Measurements from ENCODE around the gene GALNT13. TPM values are rescaled to one million over a fixed set of nuclear protein-coding genes. Genes with fewer than 3 reads are reported as not detected.

Gene GALNT13
- total and polyA plus RNA-seq, 3 donors from 2014 or later: 0.55 to 2.2 (median 0.92) TPM

DNA sequence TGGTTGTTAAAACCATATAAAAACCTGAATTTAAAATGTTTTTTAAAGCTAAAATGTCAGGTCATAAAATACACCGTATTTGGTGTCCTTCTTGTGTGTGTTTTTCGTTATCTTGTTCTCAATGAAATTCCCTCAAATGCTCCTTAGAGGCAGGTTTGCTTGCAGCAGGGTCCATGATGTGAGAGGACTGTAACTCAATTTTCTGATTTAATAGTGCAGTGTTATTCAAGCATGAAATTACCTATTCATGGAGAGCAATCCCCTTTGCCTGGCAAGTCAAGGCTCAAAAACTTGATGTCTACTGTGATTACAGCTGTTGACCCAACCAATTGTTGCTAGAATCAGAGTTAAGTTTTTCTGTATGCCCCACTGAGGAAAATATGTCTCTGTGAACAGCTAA is 318.2 kb downstream of the GALNT13 start:
- Histone ChIP-seq H3K4me1 (no peaks in the 10 kb centered on the region), H3K4me3 (no peak overlapping the region), H3K9me3 (no peaks in the 10 kb centered on the region), H3K27me3 (no peaks in the 10 kb centered on the region), H3K36me3 (ENCODE audit: low read depth, missing control alignments) (no peaks in the 10 kb centered on the region), H3K27ac (no peak overlapping the region)
- WGBS, 2 donors: 77 to 89% methylated on average over 2 of the region's 2 CpGs
- intact Hi-C loops (cut with DNase I; ENCODE audit: low total_unique reads): no loop called here
- no peak for DNase-seq
- TF ChIP-seq, protein P1, sequence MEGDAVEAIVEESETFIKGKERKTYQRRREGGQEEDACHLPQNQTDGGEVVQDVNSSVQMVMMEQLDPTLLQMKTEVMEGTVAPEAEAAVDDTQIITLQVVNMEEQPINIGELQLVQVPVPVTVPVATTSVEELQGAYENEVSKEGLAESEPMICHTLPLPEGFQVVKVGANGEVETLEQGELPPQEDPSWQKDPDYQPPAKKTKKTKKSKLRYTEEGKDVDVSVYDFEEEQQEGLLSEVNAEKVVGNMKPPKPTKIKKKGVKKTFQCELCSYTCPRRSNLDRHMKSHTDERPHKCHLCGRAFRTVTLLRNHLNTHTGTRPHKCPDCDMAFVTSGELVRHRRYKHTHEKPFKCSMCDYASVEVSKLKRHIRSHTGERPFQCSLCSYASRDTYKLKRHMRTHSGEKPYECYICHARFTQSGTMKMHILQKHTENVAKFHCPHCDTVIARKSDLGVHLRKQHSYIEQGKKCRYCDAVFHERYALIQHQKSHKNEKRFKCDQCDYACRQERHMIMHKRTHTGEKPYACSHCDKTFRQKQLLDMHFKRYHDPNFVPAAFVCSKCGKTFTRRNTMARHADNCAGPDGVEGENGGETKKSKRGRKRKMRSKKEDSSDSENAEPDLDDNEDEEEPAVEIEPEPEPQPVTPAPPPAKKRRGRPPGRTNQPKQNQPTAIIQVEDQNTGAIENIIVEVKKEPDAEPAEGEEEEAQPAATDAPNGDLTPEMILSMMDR (IDR thresholded peaks at IDR 0.05): no peak
- TF ChIP-seq POLR2A (IDR thresholded peaks at IDR 0.05): no peak

DNA sequence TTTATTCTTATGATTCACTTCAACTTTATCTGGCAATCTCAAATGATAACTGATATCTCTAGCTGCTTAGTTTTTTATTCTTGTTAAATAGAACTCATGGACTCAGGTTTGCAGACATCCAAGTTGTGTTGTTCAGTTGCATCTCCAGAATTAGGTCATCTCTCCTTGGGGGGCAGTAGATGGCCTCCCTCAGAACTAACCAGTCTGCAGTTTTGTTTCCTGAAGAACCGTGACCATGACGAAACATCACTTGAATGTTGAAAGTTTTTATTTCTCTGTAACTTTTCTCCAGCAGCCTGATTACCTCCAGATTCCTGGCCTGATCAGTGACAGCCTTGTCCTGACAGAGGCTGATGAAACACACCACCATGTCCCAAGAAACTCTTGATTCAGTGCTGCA is 321.5 kb downstream of the GALNT13 start:
- Histone ChIP-seq H3K4me3 (no peak overlapping the region), H3K4me1 (no peaks in the 10 kb centered on the region), H3K27me3 (no peaks in the 10 kb centered on the region), H3K27ac (no peak overlapping the region), H3K36me3 (ENCODE audit: low read depth, missing control alignments) (no peaks in the 10 kb centered on the region), H3K9me3 (no peaks in the 10 kb centered on the region)
- 73 to 91% methylated on average over 2 of the region's 2 CpGs for WGBS, 2 donors
- DNase-seq: no peak
- TF ChIP-seq, protein P1 (IDR thresholded peaks at IDR 0.05): no peak
- no peak for TF ChIP-seq POLR2A (IDR thresholded peaks at IDR 0.05)
- intact Hi-C loops (cut with DNase I; ENCODE audit: low total_unique reads): no loop called here

DNA sequence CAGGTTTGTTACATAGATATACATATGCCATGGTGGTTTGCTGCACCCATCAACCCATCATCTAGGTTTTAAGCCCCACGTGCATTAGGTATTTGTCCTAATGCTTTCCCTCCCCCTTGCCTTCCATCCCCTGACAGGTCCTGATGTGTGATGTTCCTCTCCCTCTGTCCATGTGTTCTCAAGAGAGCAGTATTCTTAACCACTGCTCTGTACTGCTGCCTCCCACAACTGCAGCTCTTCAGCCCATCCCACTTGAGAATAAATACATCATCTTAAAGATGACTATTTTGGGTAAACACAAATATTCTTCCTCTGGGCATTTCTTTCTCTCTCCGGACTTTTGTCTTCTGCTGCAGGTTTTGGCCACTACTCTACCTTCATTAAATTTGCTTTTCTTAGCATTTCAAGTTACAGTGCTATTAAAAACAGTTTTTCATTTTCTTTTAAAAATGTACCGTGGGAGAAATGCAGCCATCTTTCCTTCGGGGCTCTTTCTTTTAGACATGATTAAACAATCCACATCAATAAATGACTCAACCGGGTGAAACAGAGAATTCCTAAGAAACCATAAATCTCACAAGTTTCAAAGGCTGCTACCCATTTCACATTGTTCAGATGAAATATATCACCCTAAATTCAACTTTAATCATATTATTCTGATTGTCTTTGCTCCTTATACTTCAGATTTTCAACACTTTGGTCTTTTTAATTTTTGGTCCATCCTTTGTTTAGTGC is 323.4 kb downstream of the GALNT13 start:
- no peaks in the 10 kb centered on the region for H3K9me3 ChIP-seq
- H3K27ac ChIP-seq: no peak overlapping the region
- H3K36me3 ChIP-seq (ENCODE audit: low read depth, missing control alignments): no peaks in the 10 kb centered on the region
- no peak overlapping the region for H3K4me3 ChIP-seq
- no peak for DNase-seq
- no peaks in the 10 kb centered on the region for H3K27me3 ChIP-seq
- no peak for TF ChIP-seq POLR2A (IDR thresholded peaks at IDR 0.05)
- TF ChIP-seq, protein P1 (IDR thresholded peaks at IDR 0.05): no peak
- WGBS, 2 donors: 55 to 67% methylated on average over 5 of the region's 5 CpGs
- intact Hi-C loops (cut with DNase I; ENCODE audit: low total_unique reads): no loop called here
- H3K4me1 ChIP-seq: no peaks in the 10 kb centered on the region

DNA sequence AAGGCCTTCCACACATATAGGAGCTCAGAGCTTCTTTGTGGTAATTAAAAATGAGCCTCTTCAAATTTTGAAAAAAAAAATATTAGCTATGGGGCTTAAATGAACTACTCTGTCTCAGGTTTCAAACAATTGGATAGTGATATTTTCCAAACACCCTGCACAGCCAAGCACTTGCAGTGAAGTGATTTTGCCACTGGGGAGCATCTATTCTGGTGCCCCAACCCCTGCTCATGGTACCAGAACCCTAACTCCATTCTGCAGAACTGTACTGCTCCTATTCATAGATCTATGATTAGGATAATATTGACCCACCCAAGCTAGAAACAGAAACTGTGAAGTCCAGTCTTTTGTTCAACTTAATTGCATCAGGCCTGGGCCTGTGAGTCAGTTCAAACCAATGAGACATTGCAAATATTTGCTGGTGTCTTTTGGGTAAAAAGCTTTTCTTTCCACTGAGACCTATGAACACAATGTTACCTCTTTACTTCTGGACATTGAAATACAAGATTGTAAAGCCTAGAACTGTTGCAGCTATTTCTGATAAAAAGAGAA is 324.0 kb downstream of the GALNT13 start:
- Histone ChIP-seq H3K4me3 (no peak overlapping the region), H3K9me3 (no peaks in the 10 kb centered on the region), H3K27me3 (no peaks in the 10 kb centered on the region), H3K27ac (no peak overlapping the region), H3K36me3 (ENCODE audit: low read depth, missing control alignments) (no peaks in the 10 kb centered on the region), H3K4me1 (no peaks in the 10 kb centered on the region)
- DNase-seq: no peak
- TF ChIP-seq, protein P1 (IDR thresholded peaks at IDR 0.05): no peak
- no peak for TF ChIP-seq POLR2A (IDR thresholded peaks at IDR 0.05)
- intact Hi-C loops (cut with DNase I; ENCODE audit: low total_unique reads): no loop called here

DNA sequence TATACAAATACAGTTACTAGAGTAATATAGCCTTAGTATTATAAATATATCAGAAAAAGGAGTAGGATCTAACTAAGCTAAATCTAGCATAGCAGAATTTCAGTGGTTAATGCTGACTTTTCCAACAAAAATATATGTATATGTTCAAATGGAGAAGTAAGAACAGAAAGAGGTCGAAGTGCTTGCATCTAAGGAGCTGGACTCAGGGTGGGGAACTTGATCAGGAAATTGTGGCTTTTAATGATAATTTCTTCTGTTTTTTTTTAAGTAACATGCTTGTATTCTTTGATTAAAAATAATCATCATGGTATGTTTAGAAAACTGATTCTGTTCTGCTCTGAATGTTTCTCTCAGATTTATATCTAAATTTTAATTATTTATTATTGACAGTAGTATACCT is 327.1 kb downstream of the GALNT13 start:
- WGBS, 2 donors: 73 to 82% methylated on average over 1 of the region's 1 CpG
- no peaks in the 10 kb centered on the region for H3K27me3 ChIP-seq
- H3K27ac ChIP-seq: no peak overlapping the region
- intact Hi-C loops (cut with DNase I; ENCODE audit: low total_unique reads): no loop called here
- no peaks in the 10 kb centered on the region for H3K4me1 ChIP-seq
- DNase-seq: no peak
- no peak overlapping the region for H3K4me3 ChIP-seq
- no peaks in the 10 kb centered on the region for H3K36me3 ChIP-seq (ENCODE audit: low read depth, missing control alignments)
- H3K9me3 ChIP-seq: no peaks in the 10 kb centered on the region
- TF ChIP-seq POLR2A (IDR thresholded peaks at IDR 0.05): no peak

All from testis (tissue), 3 donors.